ENCODE measurements around the gene APOBEC3G.

The APOBEC3G gene

GRCh38 chr22:39084666-39085065 is 7.6 kb downstream of the APOBEC3G start:
- Histone ChIP-seq H3K79me1 (replicated peaks; ENCODE audit: low read length, poor library complexity, severe bottlenecking) (no peaks in the 10 kb centered on the region), H3K27ac (ENCODE audit: low read length, poor library complexity, severe bottlenecking) (no peak overlapping the region), H4K8ac (ENCODE audit: low read length) (no peak overlapping the region), H2BK5ac (ENCODE audit: low read depth, low read length, poor library complexity, severe bottlenecking) (no peak overlapping the region), H3K4me2 (ENCODE audit: low read length, poor library complexity, severe bottlenecking) (no peak overlapping the region), H3K36me3 (ENCODE audit: control insufficient read depth in 1 of 2, insufficient read depth in 2 of 2, low read depth in 1 of 2, low read length in 2 of 2) (no peaks in the 10 kb centered on the region), H3K23ac (ENCODE audit: low read length in 2 of 2) (no peak overlapping the region), H3K18ac (ENCODE audit: low read depth in 1 of 2, low read length in 2 of 2) (no peak overlapping the region), H3K9me3 (ENCODE audit: control insufficient read depth, low read length) (no peaks in the 10 kb centered on the region), H2AFZ (ENCODE audit: low read depth, low read length) (no peak overlapping the region), H3K14ac (ENCODE audit: low read length in 2 of 2) (no peak overlapping the region), H2AK5ac (ENCODE audit: low read length, severe bottlenecking) (no peak overlapping the region), H2BK12ac (ENCODE audit: low read length in 2 of 2) (no peak overlapping the region), H2BK120ac (ENCODE audit: low read depth, low read length) (no peak overlapping the region), H2BK15ac (ENCODE audit: low read depth, poor library complexity, severe bottlenecking) (no peak overlapping the region), H3K9ac (ENCODE audit: low read length) (no peak overlapping the region), H4K91ac (ENCODE audit: low read length) (no peak overlapping the region), H3K27me3 (ENCODE audit: control insufficient read depth in 1 of 2, insufficient read depth in 1 of 2, low read length in 2 of 2) (peaks cover 5 to 17% of the 10 kb centered on the region in 2 experiments), H3K4me1 (ENCODE audit: control insufficient read depth, insufficient read depth, low read depth, low read length) (peaks cover 2% of the 10 kb centered on the region), H3K4me3 (ENCODE audit: insufficient read depth in 1 of 2, low read depth in 1 of 2, low read length in 2 of 2) (no peak overlapping the region), H3K4ac (ENCODE audit: low read depth in 1 of 2, low read length in 2 of 2) (no peak overlapping the region)
- DNase-seq, result no peak
- WGBS, result 91% methylated on average over 8 of the region's 8 CpGs

GRCh38 chr22:39087098-39087497 is 10.0 kb downstream of the APOBEC3G start:
- peaks cover 19 to 42% of the 10 kb centered on the region in 2 experiments for H3K27me3 ChIP-seq (ENCODE audit: control insufficient read depth in 1 of 2, insufficient read depth in 1 of 2, low read length in 2 of 2)
- H2AFZ ChIP-seq (ENCODE audit: low read depth, low read length), result no peak overlapping the region
- H2BK120ac ChIP-seq (ENCODE audit: low read depth, low read length), result no peak overlapping the region
- H2BK12ac ChIP-seq (ENCODE audit: low read length in 2 of 2), result no peak overlapping the region
- H3K9ac ChIP-seq (ENCODE audit: low read length), result no peak overlapping the region
- H3K4me3 ChIP-seq (ENCODE audit: insufficient read depth in 1 of 2, low read depth in 1 of 2, low read length in 2 of 2), result no peak overlapping the region
- DNase-seq, result no peak
- H3K18ac ChIP-seq (ENCODE audit: low read depth in 1 of 2, low read length in 2 of 2), result no peak overlapping the region
- H3K4me1 ChIP-seq (ENCODE audit: control insufficient read depth, insufficient read depth, low read depth, low read length), result no peaks in the 10 kb centered on the region
- no peak overlapping the region for H3K4me2 ChIP-seq (ENCODE audit: low read length, poor library complexity, severe bottlenecking)
- no peaks in the 10 kb centered on the region for H3K36me3 ChIP-seq (ENCODE audit: control insufficient read depth in 1 of 2, insufficient read depth in 2 of 2, low read depth in 1 of 2, low read length in 2 of 2)
- no peaks in the 10 kb centered on the region for H3K9me3 ChIP-seq (ENCODE audit: control insufficient read depth, low read length)
- no peak overlapping the region for H3K23ac ChIP-seq (ENCODE audit: low read length in 2 of 2)
- no peak overlapping the region for H3K27ac ChIP-seq (ENCODE audit: low read length, poor library complexity, severe bottlenecking)
- H4K91ac ChIP-seq (ENCODE audit: low read length), result no peak overlapping the region
- H2AK5ac ChIP-seq (ENCODE audit: low read length, severe bottlenecking), result no peak overlapping the region
- H2BK5ac ChIP-seq (ENCODE audit: low read depth, low read length, poor library complexity, severe bottlenecking), result no peak overlapping the region
- H3K79me1 ChIP-seq (replicated peaks; ENCODE audit: low read length, poor library complexity, severe bottlenecking), result no peaks in the 10 kb centered on the region
- 92% methylated on average over 6 of the region's 6 CpGs for WGBS
- H3K4ac ChIP-seq (ENCODE audit: low read depth in 1 of 2, low read length in 2 of 2), result no peak overlapping the region
- H3K14ac ChIP-seq (ENCODE audit: low read length in 2 of 2), result no peak overlapping the region
- H2BK15ac ChIP-seq (ENCODE audit: low read depth, poor library complexity, severe bottlenecking), result no peak overlapping the region
- no peak overlapping the region for H4K8ac ChIP-seq (ENCODE audit: low read length)

GRCh38 chr22:39087881-39088684 is 11.0 kb downstream of the APOBEC3G start:
- no peak overlapping the region for H4K91ac ChIP-seq (ENCODE audit: low read length)
- H2BK5ac ChIP-seq (ENCODE audit: low read depth, low read length, poor library complexity, severe bottlenecking), result no peak overlapping the region
- peak overlapping the region in 1 of 2 experiments; percentile 67 for H3K14ac ChIP-seq (ENCODE audit: low read length in 2 of 2)
- no peaks in the 10 kb centered on the region for H3K9me3 ChIP-seq (ENCODE audit: control insufficient read depth, low read length)
- no peak overlapping the region for H3K9ac ChIP-seq (ENCODE audit: low read length)
- no peak overlapping the region for H2BK120ac ChIP-seq (ENCODE audit: low read depth, low read length)
- H3K79me1 ChIP-seq (replicated peaks; ENCODE audit: low read length, poor library complexity, severe bottlenecking), result no peaks in the 10 kb centered on the region
- peak overlapping the region; percentile 40 for H4K8ac ChIP-seq (ENCODE audit: low read length)
- H3K4me3 ChIP-seq (ENCODE audit: insufficient read depth in 1 of 2, low read depth in 1 of 2, low read length in 2 of 2), result no peak overlapping the region
- H2BK12ac ChIP-seq (ENCODE audit: low read length in 2 of 2), result no peak overlapping the region
- H3K4me2 ChIP-seq (ENCODE audit: low read length, poor library complexity, severe bottlenecking), result no peak overlapping the region
- H3K4ac ChIP-seq (ENCODE audit: low read depth in 1 of 2, low read length in 2 of 2), result no peak overlapping the region
- 63% methylated on average over 18 of the region's 18 CpGs for WGBS
- H3K27ac ChIP-seq (ENCODE audit: low read length, poor library complexity, severe bottlenecking), result no peak overlapping the region
- no peaks in the 10 kb centered on the region for H3K4me1 ChIP-seq (ENCODE audit: control insufficient read depth, insufficient read depth, low read depth, low read length)
- peaks cover 19 to 52% of the 10 kb centered on the region in 2 experiments for H3K27me3 ChIP-seq (ENCODE audit: control insufficient read depth in 1 of 2, insufficient read depth in 1 of 2, low read length in 2 of 2)
- no peak overlapping the region for H3K23ac ChIP-seq (ENCODE audit: low read length in 2 of 2)
- H2AK5ac ChIP-seq (ENCODE audit: low read length, severe bottlenecking), result no peak overlapping the region
- peak; percentile 6 for DNase-seq
- no peaks in the 10 kb centered on the region for H3K36me3 ChIP-seq (ENCODE audit: control insufficient read depth in 1 of 2, insufficient read depth in 2 of 2, low read depth in 1 of 2, low read length in 2 of 2)
- no peak overlapping the region for H2BK15ac ChIP-seq (ENCODE audit: low read depth, poor library complexity, severe bottlenecking)
- H3K18ac ChIP-seq (ENCODE audit: low read depth in 1 of 2, low read length in 2 of 2), result peak overlapping the region in 1 of 2 experiments; percentile 37
- H2AFZ ChIP-seq (ENCODE audit: low read depth, low read length), result no peak overlapping the region

- Histone ChIP-seq H2BK5ac (ENCODE audit: low read depth, low read length, poor library complexity, severe bottlenecking) (no peak overlapping the region), H2AK5ac (ENCODE audit: low read length, severe bottlenecking) (no peak overlapping the region), H3K79me1 (replicated peaks; ENCODE audit: low read length, poor library complexity, severe bottlenecking) (no peaks in the 10 kb centered on the region), H3K23ac (ENCODE audit: low read length in 2 of 2) (no peak overlapping the region), H3K27ac (ENCODE audit: low read length, poor library complexity, severe bottlenecking) (no peak overlapping the region), H3K9me3 (ENCODE audit: control insufficient read depth, low read length) (no peaks in the 10 kb centered on the region), H2BK12ac (ENCODE audit: low read length in 2 of 2) (no peak overlapping the region), H3K14ac (ENCODE audit: low read length in 2 of 2) (no peak overlapping the region), H3K36me3 (ENCODE audit: control insufficient read depth in 1 of 2, insufficient read depth in 2 of 2, low read depth in 1 of 2, low read length in 2 of 2) (no peaks in the 10 kb centered on the region), H2BK15ac (ENCODE audit: low read depth, poor library complexity, severe bottlenecking) (peak overlapping the region; percentile 54), H3K27me3 (ENCODE audit: control insufficient read depth in 1 of 2, insufficient read depth in 1 of 2, low read length in 2 of 2) (peaks cover 19 to 53% of the 10 kb centered on the region in 2 experiments), H2AFZ (ENCODE audit: low read depth, low read length) (no peak overlapping the region), H3K4me2 (ENCODE audit: low read length, poor library complexity, severe bottlenecking) (no peak overlapping the region), H4K91ac (ENCODE audit: low read length) (no peak overlapping the region), H3K4me1 (ENCODE audit: control insufficient read depth, insufficient read depth, low read depth, low read length) (no peaks in the 10 kb centered on the region), H3K18ac (ENCODE audit: low read depth in 1 of 2, low read length in 2 of 2) (no peak overlapping the region), H3K9ac (ENCODE audit: low read length) (no peak overlapping the region), H3K4me3 (ENCODE audit: insufficient read depth in 1 of 2, low read depth in 1 of 2, low read length in 2 of 2) (no peak overlapping the region), H4K8ac (ENCODE audit: low read length) (no peak overlapping the region), H3K4ac (ENCODE audit: low read depth in 1 of 2, low read length in 2 of 2) (no peak overlapping the region), H2BK120ac (ENCODE audit: low read depth, low read length) (no peak overlapping the region)
- WGBS, result 83% methylated on average over 5 of the region's 5 CpGs
- DNase-seq, result no peak
Observed at GRCh38 chr22:39088685-39089032, 11.6 kb downstream of the APOBEC3G start.
